ENCODE results near the gene FAXC. TPM values are rescaled to one million over a fixed set of nuclear protein-coding genes. Genes with fewer than 3 reads are reported as not detected.

FAXC gene
- 5.8 TPM for polyA plus RNA-seq (2012; ENCODE audit: insufficient read depth, insufficient read length, low read depth)

DNA sequence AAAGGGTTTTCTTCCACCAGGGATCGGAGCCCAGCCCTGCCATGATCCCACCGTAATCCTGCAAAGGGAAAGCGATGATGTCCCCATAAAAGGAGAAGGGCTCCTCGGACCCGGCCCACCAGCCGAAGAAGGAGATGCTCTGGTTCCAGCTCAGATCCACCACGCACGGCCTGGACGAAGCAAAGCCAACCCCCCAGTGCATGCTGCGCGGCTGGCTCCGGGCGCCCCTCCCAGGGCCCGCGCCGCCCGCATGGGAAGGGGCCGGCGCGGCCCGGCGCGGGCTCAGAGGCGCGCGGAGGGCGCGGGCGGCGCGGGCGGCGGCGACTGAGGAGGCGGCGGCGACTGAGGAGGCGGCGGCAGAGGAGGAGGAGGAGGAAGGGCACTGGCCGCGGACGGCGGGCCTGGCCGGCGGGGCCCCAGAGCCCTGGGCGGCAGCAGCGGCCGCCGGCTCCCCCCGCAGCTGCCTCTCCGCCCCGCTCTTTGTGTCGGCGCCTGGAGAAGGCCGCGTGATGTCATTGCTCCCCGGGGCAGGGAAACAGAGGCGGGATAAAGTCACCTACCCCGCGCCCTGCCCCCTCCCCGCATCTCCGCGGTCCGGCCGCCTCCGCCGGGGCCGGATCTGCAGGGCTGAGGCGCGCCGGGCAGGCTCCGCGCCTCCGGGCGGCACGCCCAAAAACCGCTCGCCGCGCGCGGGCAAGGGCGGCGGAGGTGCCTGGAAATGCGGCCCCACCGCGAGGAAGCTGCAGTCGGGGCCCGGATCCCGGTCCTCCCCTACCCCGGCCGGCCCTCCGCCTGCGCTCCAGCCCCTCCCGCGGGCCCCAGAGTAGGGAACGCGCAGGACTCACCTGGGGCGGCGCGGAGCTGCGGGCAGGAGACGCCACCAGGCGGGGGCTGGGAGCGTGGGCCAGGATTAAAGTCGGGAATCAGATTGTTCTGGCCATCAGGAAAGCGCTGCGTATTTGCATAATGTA is at the start of gene FAXC:
FAXC (minus strand) TSS at position 504 of the 971 bp plus-strand sequence; CDS start at position 202, 302 bp downstream.
- H3K4me3 ChIP-seq (ENCODE audit: low read depth, low read length) = peak within 1 kb of the TSS; percentile 84
- peak; percentile 72 for DNase-seq
- peaks cover 4% of the 10 kb centered on the region; the same call in 1 of the 2 replicates for H3K4me1 ChIP-seq
- no peaks in the 10 kb centered on the region for H3K36me3 ChIP-seq
- TF ChIP-seq, protein P1, sequence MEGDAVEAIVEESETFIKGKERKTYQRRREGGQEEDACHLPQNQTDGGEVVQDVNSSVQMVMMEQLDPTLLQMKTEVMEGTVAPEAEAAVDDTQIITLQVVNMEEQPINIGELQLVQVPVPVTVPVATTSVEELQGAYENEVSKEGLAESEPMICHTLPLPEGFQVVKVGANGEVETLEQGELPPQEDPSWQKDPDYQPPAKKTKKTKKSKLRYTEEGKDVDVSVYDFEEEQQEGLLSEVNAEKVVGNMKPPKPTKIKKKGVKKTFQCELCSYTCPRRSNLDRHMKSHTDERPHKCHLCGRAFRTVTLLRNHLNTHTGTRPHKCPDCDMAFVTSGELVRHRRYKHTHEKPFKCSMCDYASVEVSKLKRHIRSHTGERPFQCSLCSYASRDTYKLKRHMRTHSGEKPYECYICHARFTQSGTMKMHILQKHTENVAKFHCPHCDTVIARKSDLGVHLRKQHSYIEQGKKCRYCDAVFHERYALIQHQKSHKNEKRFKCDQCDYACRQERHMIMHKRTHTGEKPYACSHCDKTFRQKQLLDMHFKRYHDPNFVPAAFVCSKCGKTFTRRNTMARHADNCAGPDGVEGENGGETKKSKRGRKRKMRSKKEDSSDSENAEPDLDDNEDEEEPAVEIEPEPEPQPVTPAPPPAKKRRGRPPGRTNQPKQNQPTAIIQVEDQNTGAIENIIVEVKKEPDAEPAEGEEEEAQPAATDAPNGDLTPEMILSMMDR (IDR thresholded peaks at IDR 0.05; ENCODE audit: low read depth, low read length) = peak; percentile 28; the same call in 1 of the 2 replicates
- no peaks in the 10 kb centered on the region for H3K9me3 ChIP-seq
- no peaks in the 10 kb centered on the region for H3K27me3 ChIP-seq

DNA sequence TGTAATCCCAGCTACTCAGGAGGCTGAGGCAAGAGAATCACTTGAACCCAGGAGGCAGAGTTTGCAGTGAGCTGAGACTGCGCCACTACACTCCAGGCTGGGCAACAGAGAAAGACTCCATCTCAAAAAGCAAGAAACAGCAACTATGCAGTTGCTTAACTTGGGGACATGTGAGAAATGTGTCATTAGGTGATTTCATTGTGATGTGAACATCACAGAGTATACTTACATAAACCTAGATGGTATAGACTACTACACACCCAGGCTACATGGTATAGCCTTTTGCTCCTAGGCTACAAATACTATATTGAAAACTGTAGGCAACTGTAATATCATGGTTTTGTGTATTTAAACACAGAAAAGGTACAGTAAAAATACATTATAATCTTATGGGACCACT is 47.8 kb upstream of the FAXC start:
- no peak for DNase-seq
- no peaks in the 10 kb centered on the region for H3K4me1 ChIP-seq
- no peak overlapping the region for H3K4me3 ChIP-seq (ENCODE audit: low read depth, low read length)
- H3K36me3 ChIP-seq = peaks cover 37% of the 10 kb centered on the region
- TF ChIP-seq, protein P1 (IDR thresholded peaks at IDR 0.05; ENCODE audit: low read depth, low read length) = no peak
- H3K27me3 ChIP-seq = no peaks in the 10 kb centered on the region
- no peaks in the 10 kb centered on the region for H3K9me3 ChIP-seq

DNA sequence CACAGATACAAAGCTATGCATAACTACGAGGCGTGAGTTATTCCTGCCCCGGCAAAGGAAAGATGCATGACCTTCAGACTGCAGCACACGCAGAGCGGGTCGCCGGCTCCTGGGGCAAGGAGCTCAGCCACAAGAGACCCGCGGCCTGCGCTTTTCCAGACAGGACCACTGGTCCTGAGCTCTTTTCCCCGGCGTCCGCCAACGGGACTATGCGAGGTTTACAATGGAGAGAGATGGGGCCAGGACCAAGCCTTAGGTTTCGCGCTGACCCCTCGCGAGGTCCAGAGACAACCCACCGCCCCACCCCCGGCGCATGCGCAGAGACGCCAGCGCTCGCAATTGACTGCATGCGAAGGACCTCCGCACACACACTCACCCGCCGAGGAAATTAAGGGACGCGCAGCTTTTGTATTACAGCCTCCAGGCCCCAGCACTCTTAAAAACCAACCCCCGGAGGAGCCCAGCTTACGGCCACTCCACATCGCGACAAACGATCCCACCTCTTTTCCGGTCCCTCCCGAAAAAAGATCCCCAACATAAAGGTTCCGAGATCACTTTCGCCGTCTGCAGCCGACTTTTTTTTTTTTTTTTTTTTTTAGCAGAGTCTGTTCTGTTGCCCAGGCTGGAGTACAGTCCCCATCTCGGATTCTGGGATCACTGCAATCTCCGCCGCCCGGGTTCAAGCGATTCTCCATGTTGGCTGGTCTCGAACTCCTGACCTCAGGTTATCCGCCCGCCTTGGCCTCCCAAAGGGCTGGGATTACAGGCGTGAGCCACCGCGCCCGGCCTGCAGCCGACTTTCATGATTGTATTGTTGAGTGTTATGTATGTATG is 44.4 kb upstream of the FAXC start, which contains the start of gene COQ3:
COQ3 (minus strand) TSS at position 498 of the 834 bp plus-strand sequence; CDS start at position 482, 16 bp downstream.
- H3K4me3 ChIP-seq (ENCODE audit: low read depth, low read length) = peak within 1 kb of the TSS; percentile 95
- DNase-seq = peak; percentile 89
- H3K27me3 ChIP-seq = no peaks in the 10 kb centered on the region
- H3K9me3 ChIP-seq = no peaks in the 10 kb centered on the region
- H3K36me3 ChIP-seq = peaks cover 8% of the 10 kb centered on the region
- TF ChIP-seq, protein P1 (IDR thresholded peaks at IDR 0.05; ENCODE audit: low read depth, low read length) = no peak
- H3K4me1 ChIP-seq = no peaks in the 10 kb centered on the region

DNA sequence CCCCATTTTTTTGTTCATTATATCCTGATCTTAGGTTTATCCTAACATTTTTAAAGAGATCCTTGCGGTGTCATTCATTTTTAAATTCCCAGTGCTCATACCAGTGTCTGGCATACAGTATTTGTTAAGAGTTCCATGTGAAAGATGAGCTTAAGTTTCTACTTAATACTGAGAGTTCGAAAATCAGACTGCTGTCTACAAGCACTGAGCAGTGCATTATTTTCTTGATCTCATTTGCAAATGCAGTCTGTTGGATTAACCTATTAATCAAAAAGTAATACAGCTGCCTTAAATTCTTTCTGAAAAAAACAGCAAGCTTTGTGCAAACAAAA is 43.9 kb upstream of the FAXC start:
- Histone ChIP-seq H3K36me3 (peaks cover 5% of the 10 kb centered on the region; the same call in 1 of the 2 replicates), H3K27me3 (no peaks in the 10 kb centered on the region), H3K4me1 (no peaks in the 10 kb centered on the region), H3K4me3 (ENCODE audit: low read depth, low read length) (peak overlapping the region; percentile 95), H3K9me3 (no peaks in the 10 kb centered on the region)
- no peak for DNase-seq
- TF ChIP-seq, protein P1 (IDR thresholded peaks at IDR 0.05; ENCODE audit: low read depth, low read length) = no peak

DNA sequence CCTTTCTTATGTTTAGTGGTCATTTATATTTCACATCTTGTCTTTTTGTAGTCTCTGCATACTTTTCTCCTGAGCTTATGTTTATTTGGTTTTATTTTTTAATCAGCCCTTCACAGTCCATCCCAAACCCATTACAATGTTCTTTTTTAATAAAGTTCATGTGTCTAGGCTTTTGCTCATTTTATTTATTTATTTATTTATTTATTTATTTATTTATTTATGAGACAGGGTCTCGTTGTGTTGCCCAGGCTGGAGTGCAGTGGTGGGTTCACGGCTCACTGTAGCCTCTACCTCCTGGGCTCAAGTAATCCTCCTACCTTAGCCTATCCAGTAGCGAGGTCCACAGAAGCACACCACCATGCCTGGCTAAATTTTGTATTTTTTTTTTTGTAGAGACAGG is 41.4 kb upstream of the FAXC start:
- no peak for DNase-seq
- Histone ChIP-seq H3K27me3 (no peaks in the 10 kb centered on the region), H3K4me1 (no peaks in the 10 kb centered on the region), H3K4me3 (ENCODE audit: low read depth, low read length) (no peak overlapping the region), H3K36me3 (no peaks in the 10 kb centered on the region), H3K9me3 (no peaks in the 10 kb centered on the region)
- TF ChIP-seq, protein P1 (IDR thresholded peaks at IDR 0.05; ENCODE audit: low read depth, low read length) = no peak
